Measurements from ENCODE around the gene PTCSC3. TPM values are rescaled to one million over a fixed set of nuclear protein-coding genes. Genes with fewer than 3 reads are reported as not detected.

The PTCSC3 gene
- total and polyA plus RNA-seq, 2 experiments from 2014 or later, result not detected

DNA sequence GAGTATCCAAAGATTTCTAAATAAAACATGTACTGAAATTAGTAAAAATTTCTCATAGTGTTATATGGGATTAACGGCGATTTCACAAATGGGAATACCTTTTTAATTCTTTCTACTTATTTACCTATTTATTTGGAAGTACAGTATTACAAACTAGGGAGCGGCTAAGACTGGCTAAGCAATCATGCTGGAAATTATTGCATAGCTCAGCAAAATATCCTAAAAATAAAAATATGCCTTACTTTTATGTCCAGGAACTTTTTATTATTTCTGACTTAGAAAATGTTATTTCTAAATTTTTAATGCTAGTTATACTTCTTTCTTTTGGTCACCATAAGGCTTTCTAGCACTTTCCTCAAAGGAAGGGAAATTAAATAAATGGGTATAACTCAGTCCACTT, 36.5 kb upstream of the PTCSC3 start (continued):
- no peak for TF ChIP-seq NANOG (IDR thresholded peaks at IDR 0.05; ENCODE audit: borderline replicate concordance)
- TF ChIP-seq, protein P1, sequence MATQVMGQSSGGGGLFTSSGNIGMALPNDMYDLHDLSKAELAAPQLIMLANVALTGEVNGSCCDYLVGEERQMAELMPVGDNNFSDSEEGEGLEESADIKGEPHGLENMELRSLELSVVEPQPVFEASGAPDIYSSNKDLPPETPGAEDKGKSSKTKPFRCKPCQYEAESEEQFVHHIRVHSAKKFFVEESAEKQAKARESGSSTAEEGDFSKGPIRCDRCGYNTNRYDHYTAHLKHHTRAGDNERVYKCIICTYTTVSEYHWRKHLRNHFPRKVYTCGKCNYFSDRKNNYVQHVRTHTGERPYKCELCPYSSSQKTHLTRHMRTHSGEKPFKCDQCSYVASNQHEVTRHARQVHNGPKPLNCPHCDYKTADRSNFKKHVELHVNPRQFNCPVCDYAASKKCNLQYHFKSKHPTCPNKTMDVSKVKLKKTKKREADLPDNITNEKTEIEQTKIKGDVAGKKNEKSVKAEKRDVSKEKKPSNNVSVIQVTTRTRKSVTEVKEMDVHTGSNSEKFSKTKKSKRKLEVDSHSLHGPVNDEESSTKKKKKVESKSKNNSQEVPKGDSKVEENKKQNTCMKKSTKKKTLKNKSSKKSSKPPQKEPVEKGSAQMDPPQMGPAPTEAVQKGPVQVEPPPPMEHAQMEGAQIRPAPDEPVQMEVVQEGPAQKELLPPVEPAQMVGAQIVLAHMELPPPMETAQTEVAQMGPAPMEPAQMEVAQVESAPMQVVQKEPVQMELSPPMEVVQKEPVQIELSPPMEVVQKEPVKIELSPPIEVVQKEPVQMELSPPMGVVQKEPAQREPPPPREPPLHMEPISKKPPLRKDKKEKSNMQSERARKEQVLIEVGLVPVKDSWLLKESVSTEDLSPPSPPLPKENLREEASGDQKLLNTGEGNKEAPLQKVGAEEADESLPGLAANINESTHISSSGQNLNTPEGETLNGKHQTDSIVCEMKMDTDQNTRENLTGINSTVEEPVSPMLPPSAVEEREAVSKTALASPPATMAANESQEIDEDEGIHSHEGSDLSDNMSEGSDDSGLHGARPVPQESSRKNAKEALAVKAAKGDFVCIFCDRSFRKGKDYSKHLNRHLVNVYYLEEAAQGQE (IDR thresholded peaks at IDR 0.05; ENCODE audit: unreplicated experiment), result no peak

DNA sequence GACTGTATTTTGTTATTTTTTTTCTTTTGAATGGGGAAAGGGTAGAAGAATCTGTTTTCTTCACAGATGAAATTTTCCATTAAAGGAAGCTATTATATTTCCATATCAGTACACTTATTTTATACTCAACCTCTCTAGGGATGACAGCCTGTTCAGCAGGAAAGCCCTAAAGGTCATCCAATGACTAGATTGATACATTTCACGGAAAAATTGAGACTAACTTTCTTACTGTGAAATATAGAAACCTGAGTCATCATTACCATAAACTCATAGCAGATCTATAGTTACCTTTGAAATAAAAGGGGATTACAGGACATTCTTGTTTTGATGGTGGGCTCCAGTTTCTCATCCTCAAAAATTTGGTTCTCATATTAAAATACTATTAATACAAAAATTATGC, 36.1 kb upstream of the PTCSC3 start:
- no peak for DNase-seq (ENCODE audit: low spot score)
- Mint-ChIP-seq H3K27me3 (ENCODE audit: insufficient read depth, low read depth, poor library complexity) (peaks cover 2% of the 10 kb centered on the region), H3K36me3 (ENCODE audit: low read depth) (no peaks in the 10 kb centered on the region), H3K4me1 (peaks cover 15% of the 10 kb centered on the region), H3K9me3 (no peaks in the 10 kb centered on the region), H3K27ac (no peak overlapping the region), H3K4me3 (no peak overlapping the region)
- H3K9me2 ChIP-seq (ENCODE audit: insufficient read depth), result no peaks in the 10 kb centered on the region
- H4K20me1 ChIP-seq (replicated peaks; ENCODE audit: insufficient read depth), result no peaks in the 10 kb centered on the region
- H3F3A ChIP-seq (replicated peaks; ENCODE audit: low read depth), result no peaks in the 10 kb centered on the region
- no peak overlapping the region for H3K27ac ChIP-seq (ENCODE audit: low read depth)
- H3K79me2 ChIP-seq (replicated peaks; ENCODE audit: insufficient read depth), result no peaks in the 10 kb centered on the region
- no peak for ATAC-seq
- H3K36me3 ChIP-seq (ENCODE audit: insufficient read depth), result no peaks in the 10 kb centered on the region
- peaks cover 6% of the 10 kb centered on the region; the same call in 1 of the 2 replicates for H3K4me1 ChIP-seq (ENCODE audit: insufficient read depth)
- no peaks in the 10 kb centered on the region for H3K27me3 ChIP-seq (ENCODE audit: insufficient read depth)
- H3K4me2 ChIP-seq, result no peak overlapping the region
- TF ChIP-seq, protein P2, sequence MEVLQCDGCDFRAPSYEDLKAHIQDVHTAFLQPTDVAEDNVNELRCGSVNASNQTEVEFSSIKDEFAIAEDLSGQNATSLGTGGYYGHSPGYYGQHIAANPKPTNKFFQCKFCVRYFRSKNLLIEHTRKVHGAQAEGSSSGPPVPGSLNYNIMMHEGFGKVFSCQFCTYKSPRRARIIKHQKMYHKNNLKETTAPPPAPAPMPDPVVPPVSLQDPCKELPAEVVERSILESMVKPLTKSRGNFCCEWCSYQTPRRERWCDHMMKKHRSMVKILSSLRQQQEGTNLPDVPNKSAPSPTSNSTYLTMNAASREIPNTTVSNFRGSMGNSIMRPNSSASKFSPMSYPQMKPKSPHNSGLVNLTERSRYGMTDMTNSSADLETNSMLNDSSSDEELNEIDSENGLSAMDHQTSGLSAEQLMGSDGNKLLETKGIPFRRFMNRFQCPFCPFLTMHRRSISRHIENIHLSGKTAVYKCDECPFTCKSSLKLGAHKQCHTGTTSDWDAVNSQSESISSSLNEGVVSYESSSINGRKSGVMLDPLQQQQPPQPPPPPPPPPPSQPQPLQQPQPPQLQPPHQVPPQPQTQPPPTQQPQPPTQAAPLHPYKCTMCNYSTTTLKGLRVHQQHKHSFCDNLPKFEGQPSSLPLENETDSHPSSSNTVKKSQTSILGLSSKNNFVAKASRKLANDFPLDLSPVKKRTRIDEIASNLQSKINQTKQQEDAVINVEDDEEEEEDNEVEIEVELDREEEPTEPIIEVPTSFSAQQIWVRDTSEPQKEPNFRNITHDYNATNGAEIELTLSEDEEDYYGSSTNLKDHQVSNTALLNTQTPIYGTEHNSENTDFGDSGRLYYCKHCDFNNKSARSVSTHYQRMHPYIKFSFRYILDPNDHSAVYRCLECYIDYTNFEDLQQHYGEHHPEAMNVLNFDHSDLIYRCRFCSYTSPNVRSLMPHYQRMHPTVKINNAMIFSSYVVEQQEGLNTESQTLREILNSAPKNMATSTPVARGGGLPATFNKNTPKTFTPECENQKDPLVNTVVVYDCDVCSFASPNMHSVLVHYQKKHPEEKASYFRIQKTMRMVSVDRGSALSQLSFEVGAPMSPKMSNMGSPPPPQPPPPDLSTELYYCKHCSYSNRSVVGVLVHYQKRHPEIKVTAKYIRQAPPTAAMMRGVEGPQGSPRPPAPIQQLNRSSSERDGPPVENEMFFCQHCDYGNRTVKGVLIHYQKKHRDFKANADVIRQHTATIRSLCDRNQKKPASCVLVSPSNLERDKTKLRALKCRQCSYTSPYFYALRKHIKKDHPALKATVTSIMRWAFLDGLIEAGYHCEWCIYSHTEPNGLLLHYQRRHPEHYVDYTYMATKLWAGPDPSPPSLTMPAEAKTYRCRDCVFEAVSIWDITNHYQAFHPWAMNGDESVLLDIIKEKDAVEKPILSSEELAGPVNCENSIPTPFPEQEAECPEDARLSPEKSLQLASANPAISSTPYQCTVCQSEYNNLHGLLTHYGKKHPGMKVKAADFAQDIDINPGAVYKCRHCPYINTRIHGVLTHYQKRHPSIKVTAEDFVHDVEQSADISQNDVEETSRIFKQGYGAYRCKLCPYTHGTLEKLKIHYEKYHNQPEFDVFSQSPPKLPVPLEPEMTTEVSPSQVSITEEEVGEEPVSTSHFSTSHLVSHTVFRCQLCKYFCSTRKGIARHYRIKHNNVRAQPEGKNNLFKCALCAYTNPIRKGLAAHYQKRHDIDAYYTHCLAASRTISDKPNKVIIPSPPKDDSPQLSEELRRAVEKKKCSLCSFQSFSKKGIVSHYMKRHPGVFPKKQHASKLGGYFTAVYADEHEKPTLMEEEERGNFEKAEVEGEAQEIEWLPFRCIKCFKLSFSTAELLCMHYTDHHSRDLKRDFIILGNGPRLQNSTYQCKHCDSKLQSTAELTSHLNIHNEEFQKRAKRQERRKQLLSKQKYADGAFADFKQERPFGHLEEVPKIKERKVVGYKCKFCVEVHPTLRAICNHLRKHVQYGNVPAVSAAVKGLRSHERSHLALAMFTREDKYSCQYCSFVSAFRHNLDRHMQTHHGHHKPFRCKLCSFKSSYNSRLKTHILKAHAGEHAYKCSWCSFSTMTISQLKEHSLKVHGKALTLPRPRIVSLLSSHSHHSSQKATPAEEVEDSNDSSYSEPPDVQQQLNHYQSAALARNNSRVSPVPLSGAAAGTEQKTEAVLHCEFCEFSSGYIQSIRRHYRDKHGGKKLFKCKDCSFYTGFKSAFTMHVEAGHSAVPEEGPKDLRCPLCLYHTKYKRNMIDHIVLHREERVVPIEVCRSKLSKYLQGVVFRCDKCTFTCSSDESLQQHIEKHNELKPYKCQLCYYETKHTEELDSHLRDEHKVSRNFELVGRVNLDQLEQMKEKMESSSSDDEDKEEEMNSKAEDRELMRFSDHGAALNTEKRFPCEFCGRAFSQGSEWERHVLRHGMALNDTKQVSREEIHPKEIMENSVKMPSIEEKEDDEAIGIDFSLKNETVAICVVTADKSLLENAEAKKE (CRISPR knock-in tag; IDR thresholded peaks at IDR 0.05), result no peak
- H2AFZ ChIP-seq, result no peak overlapping the region
- H3K4me3 ChIP-seq, result no peak overlapping the region
